ENCODE data around the gene NBEAL1.
"Not testable (repeated sequence)": the region's sequence is repeated elsewhere in the genome, so short reads cannot be mapped to it uniquely, and the experiment has no call there.

Gene NBEAL1

DNA sequence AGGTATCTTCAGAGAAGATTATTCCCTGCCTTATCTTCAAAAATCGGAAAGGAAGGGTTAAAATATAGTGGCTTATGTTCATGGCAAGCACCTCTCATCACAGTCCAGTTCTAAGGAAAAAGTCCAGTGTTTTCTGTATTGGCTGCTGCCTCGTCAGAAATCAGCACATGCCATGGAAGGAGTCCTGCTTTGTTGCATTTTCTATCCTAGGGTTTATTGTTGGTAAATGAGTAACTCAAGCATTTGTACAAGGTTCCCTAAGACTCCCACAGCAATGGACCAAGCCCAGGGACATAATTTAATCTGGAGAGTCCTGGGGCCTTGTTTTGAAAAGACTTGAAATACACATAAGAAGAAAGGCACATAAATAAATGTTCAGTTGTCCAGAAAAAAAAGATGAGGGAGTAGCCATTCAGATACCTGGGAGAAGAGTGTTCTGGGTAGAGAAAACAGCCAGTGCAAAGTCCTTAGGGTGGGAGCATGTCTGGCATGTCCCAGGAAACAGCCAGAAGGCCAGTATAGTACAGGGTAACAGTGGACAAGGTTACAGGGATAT, 26.4 kb downstream of the NBEAL1 start:
- DNase-seq: no peak

DNA sequence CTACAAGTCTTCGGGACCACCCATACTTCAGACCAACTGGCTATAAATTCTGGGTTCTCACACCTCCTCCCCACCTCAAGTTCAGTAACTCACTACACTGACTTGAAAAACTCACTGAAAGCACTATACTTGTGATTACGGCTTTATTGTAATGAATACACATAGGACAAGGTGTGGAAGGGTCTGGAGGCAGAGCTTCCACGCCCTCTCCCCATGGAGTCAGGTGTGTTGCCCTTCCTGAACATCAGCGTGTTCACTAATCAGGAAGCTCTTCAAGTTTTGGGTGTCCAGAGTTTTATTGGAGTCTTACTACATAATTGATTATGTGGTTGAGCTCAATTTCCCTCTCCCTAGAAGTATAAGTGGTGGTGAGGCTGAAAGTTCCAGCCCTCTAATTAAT, 27.5 kb downstream of the NBEAL1 start:
- DNase-seq: no peak

DNA sequence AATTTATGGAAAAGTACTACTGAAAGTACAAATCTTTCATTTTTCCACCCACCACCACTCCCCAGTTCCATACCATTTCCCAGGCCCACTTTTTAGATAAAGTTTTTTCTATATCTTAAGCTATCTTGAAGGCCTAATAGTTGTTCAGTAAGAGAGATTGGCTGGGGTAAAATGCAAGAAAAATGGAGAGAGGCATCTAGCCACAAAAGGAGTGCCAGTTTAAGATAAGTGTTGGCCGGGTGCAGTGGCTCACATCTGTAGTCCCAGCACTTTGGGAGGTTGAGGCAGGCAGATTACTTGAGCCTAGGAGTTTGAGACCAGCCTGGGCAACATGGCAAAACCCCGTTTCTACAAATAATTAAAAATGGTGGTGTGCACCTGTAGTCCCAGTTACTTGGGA, 28.6 kb downstream of the NBEAL1 start:
- no peak for DNase-seq

DNA sequence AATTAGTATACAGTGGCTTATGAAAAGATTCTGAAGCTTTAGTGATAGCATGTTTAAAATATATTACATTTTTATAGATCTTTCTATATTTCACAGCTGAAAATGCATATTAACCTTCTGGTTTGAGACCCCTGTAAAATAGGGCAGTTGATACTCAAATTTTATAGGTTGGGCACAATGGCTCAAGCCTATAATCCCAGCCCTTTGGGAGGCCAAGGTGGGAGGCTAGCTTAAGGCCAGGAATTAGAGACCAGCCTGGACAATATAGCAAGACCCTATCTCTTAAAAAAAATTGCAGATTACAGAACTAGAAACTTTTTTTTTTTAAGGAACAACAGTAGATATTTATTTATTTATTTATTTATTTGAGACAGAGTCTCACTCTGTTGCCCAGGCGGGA, 31.2 kb downstream of the NBEAL1 start:
- DNase-seq: no peak

DNA sequence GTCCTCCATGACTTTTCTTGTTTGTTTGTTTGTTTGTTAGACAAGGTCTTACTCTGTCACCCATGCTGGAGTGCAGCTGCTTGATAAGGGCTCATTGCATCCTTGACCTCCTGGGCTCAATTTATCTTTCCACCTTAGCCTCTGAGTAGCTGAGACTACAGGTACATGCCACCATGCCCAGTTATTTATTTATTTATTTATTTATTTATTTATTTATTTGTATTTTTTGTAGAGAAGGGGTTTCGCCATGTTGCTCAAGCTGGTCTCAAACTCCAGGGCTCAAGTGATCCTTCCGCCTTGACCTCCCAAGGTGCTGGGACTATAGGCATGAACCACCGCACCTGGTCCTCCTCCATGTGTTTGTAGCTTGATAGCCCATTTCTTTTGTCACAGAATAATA, 37.9 kb downstream of the NBEAL1 start:
- no peak for DNase-seq

DNA sequence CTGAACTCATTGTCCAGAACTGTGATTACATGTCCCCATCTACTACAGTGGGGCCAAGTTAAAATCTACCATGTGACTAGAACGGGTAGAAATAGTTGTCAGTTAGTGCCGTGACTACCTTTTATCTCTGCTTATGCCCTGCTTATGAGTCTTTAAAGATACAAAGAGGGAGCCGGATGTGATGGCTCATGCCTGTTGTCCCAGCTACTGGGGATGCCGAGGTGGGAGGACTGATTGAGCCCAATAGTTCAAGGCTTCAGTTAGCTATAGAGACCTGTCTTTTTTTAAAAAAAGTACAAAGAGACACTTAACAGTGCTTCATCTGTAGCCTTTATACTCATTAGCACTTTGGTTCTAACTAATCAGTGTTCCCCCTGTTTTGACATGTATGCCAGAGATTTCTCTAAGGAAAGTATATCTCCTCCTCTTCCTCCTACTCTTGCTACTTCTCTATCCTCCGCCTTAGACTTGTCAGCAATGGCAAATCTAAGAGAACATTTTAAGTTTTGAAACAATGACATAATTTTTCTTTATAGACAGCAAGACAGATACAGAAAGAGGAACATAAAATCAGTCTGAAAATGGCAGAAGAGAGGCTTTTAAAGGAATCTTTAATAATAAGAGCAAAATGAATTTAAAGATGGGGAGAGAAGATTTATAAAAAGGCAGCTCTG, 45.0 kb downstream of the NBEAL1 start:
- DNase-seq: no peak

DNA sequence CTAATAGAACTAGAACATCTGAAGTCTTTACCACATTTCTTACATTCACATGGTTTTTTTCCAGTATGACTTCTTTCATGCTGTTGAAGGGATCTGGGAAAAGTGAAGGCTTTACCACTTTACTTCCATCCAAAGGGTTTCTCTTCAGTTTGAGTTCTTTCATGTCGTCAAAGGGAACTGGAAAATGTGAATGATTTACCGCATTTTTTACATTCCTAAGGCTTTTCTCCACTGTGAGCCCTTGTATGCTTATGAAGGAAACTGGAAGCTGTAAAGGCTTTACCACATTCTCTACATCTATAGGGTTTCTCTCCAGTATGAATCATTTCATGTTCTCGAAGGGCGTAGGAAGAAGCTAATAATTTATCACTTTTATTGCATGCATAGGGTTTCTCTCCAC, 46.7 kb downstream of the NBEAL1 start:
- DNase-seq: no peak

DNA sequence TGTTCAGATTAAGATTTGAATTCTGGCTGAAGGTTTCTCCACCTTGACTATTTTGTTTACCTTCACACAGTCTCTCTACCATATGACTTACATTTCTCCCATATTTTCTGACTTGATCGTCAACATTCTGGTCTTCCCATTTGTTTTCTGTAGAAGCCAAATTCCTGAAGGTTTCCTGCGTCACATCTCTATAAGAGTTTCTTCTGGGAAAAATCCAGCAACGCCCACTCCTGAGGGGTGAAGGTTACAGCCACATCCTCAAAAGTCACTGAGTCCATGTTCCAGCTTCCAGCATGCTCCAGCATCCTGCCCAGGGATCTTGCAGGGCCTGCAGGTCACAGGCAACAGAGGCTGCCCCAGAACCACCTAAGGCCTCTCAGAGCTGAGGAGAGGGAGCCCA, 47.5 kb downstream of the NBEAL1 start:
- no peak for DNase-seq

DNA sequence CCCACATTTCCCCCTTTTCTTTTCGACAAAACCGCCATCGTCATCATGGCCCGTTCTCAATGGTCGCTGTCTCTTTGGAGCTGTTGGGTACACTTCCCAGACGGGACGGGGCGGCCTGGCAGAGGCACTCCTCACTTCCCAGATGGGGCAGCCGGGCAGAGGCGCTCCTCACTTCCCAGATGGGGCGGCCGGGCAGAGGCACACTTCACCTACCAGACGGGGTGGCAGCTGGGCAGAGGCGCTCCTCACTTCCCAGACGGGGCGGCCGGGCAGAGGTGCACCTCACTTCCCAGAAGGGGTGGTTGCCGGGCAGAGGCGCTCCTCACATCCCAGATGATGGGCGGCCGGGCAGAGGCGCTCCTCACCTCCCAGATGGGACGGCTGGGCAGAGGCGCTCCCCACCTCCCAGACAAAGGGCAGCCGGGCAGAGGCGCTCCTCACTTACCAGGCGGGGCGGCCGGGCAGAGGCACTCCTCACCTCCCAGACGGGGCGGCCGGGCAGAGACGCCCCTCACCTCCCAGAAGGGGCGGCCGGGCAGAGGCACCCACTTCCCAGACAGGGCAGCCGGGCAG, 51.9 kb downstream of the NBEAL1 start:
- DNase-seq: not testable (repeated sequence)

DNA sequence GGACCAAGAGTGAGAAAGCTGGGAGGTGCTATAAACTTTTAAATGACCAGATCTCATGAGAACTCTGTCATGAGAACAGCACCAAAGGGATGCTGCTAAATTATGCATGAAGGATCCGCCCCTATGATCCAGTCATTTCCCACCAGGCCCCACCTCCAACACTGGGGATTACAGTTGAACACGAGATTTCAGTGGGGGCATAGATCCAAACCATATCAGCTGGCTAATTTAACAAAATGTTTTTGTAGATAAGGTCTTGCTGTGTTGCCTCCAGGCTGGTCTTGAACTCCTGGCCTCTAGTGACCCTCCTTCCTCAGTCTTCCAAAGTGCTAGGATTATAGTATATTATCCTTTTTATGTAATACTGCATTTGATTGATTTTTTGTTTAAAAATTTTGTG, 56.0 kb downstream of the NBEAL1 start:
- DNase-seq: no peak

DNA sequence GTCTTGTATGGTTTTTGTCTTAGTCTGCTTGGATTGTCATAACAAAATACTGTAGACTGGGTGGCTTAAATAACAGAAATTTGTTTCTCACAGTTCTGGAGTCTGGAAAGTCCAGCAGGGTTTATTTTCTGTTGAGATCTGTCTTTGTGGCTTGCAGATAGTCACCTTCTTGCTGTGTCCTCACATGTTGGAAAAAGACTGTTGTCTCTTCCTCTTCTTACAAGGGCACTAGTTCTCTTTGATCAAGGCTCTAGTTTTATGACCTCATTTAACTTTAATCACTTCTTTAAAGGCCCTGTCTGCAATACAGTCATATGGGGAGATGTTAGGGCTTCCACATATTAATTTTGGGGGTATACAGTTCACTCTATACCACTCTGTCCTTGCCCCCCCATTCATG, 56.5 kb downstream of the NBEAL1 start:
- DNase-seq: no peak

DNA sequence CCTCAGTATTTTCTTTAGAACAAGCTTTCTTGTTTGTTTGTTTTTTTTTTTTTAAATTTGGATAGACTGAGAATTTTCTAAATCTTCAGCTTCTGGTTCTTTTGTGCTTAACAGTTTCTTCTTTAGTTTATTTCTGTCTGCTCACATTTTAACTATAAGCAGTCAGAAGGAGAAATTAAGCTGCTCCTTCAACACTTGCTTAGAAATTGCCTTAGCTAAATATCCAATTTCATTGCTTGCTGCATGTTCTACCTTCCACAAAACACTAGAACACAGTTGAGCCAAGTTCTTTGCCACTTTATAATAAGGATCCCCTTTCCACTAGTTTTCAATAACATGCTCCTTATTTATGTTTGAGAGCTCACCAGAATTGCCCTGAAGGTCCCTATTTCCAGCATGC, 57.7 kb downstream of the NBEAL1 start:
- no peak for DNase-seq

DNA sequence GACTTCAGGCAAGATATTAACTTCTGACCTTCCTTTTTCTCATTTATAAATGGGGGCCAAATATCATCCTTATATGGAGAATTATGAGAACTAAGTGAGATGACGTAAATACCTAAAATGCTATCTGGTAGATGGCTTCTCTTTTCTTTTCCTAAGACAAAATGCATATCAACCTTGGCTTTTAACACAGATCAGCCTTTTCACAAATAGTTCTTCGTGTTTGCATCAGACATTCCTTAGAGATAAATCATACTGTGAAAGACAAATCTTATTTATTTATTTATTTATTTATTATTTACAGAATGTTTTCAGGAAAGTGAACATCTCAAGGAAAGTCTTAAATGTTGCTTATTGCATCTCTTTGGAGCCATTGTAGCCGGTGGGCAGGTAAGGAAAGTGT, 62.8 kb downstream of the NBEAL1 start:
- no peak for DNase-seq

DNA sequence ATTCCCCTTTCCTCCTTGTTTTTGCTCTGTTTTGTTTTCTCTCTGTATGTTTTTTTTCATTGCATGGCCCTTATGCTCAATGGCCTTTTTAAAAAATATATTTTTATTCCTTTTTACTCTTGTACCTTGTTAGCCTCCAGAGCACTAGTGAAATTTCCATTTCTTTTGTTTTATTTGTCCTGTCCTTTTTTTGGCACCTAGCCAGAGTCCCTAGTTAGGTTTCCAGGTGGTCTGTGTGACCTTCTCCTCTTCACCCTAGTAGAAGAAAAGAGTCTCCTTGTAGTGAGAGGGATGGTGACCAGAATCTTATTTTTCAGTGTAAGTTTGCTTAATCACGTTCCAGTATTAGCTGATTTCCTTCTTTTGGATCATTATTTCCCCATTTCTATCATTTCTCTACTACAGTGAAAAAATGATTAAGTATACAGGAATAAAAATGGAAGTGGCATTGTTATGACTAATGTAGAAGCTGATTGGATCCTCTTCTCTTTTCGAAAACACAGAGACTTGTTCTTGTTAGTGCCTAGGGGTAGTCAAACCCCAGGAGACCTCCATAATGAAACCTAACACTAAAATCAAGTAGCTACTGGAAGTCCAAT, 65.9 kb downstream of the NBEAL1 start:
- no peak for DNase-seq

DNA sequence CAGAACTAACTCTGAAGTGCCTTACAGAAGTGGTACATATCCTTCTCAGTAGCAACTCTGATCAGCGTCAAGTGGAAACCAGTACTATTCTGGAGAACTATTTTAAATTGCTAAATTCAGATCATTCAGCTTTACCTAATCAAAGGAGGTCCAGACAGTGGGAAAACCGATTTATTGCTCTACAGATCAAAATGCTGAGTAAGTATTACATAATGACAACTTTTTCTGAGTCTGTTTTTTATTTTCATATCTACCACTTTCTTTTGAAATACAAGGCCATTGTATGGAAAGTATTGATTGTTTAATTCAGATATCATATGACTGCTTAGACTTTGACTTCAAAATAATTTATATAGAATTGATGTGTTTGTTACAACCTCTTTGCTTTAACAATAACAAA, 68.7 kb downstream of the NBEAL1 start:
- no peak for DNase-seq

DNA sequence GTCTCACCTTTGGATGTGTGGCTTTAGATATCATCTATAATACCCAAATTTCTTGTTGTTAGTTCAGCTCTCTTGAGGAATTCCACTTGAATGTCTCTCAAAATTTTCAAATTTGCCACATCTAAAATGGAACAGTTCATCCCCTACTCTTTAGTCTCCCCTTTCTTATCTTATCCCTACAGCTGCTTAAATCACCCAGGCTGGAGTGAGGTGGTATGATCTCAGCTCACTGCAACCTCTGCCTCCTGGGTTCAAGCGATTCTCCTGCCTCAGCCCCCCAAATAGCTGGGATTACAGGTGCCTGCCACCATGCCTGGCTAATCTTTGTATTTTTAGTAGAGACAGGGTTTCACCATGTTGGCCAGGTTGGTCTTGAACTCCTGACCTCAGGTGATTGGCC, 71.7 kb downstream of the NBEAL1 start:
- not testable (repeated sequence) for DNase-seq

DNA sequence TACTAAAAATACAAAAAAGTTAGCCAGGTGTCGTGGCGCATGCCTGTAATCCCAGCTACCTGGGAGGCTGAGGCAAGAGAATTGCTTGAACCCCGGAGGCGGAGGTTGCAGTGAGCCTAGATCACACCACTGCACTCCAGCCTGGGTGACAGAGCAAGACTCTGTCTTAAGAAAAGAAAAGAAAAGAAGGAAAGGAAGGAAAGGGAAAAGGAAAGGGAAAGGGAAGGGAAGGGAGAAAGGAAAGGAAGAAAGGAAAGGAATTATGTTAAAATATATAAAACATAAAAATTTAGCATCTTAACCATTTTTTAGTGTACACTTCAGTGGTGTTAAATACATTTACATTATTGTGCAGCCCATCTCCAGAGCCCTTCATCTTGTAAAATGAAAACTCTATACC, 76.0 kb downstream of the NBEAL1 start:
- DNase-seq: not testable (repeated sequence)

DNA sequence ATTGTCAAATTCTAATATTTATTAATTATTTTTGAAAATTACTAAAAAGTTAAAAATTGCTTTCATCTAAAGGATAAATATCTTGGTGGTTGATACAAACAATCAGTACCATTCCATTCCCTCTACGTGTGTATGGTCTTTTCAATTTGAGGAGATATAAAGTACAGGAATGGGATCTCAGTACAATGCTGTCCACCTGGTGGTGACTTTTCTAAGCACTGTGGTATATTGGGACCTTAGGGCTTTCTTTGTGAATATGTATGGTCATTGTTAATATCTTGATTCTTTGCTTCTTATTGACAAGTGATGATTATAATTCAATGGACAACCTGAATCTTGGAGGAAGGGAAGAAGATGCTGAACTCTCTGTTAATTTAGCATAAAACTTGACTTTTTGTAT, 83.1 kb downstream of the NBEAL1 start:
- DNase-seq: no peak

DNA sequence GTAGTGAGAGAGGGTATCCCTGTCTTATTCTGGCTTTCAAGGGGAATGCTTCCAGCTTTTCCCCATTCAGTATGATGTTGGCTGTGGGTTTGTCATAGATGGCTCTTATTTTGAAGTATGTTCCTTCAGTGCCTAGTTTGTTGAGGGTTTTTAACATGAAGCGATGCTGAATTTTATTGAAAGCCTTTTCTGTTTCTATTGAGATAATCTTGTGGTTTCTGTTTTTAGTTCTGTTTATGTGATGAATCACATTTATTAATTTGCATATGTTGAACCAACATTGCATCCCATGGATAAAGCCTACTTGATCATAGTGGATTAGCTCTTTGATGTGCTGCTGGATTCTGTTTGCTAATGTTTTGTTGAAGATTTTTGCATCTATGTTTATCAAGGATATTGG, 87.7 kb downstream of the NBEAL1 start:
- not testable (repeated sequence) for DNase-seq

DNA sequence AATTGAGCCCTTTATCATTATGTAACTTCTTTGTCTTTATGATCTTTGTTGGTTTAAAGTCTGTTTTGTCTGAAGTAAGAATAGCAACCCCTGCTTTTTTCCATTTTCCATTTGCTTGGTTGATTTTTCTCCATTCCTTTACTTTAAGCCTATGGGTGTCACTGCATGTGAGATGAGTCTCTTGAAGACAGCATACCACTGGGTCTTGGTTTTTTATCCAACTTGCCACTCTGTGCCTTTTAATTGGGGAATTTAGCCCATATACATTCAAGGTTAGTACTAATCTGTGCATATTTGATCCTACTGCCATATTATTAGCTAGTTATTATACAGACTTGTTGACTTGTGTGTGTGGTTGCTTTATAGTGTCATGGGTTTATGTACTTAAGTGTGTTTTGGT, 89.6 kb downstream of the NBEAL1 start:
- DNase-seq: no peak

DNA sequence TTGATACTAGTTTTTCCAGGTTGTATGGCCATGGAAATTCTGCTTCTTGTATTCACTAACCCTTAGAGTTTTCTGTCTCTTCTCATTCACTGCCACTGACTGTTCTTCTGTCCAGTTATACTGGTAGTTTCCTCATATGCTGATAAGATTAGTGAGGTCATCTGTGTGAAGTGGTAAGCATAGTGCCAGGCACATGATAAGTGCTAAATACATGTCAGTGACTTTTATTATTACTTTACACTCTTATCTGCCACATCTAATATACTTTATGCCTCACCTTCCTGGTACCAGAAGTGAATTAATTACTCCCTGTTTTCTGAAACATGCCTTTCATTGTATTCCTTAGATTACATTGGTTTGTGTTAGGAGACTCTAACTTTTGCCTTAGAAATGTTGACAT, 91.3 kb downstream of the NBEAL1 start:
- DNase-seq: no peak

DNA sequence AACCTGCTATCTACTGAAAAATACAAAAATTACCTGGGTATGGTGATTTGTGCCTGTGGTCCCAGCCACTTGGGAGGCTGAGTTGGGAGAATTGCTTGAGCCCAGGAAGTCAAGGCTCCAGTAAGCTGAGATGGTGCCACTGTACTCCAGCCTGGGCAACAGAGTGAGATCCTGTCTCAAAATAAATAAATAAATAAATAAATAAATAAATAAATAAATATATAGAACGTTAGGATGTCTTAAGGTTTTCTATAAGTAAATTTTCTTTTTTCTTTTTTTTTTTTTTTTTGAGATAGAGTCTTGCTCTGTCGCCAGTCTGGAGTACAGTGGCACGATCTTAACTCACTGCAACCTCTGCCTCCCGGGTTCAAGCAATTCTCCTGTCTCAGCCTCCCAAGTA, 95.8 kb downstream of the NBEAL1 start:
- DNase-seq: not testable (repeated sequence)

DNA sequence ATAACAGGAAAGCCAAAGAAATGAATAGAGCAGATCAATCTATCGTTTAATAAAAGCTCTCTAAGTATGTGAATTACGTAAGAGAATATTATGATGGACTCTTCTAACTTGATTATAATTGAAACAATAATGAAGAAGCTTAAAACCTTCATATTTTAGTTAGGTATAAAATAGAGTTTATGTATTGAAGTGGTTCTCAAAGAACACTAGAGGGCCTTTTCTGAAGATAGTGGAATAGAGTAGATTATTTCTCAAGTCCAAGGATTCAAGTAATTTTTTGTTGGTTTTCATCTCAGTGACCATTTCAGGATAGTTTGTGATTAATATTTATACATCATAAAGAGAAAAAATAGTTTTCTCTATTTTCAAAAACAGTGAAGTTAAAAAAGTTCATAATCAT, 97.7 kb downstream of the NBEAL1 start:
- DNase-seq: no peak

DNA sequence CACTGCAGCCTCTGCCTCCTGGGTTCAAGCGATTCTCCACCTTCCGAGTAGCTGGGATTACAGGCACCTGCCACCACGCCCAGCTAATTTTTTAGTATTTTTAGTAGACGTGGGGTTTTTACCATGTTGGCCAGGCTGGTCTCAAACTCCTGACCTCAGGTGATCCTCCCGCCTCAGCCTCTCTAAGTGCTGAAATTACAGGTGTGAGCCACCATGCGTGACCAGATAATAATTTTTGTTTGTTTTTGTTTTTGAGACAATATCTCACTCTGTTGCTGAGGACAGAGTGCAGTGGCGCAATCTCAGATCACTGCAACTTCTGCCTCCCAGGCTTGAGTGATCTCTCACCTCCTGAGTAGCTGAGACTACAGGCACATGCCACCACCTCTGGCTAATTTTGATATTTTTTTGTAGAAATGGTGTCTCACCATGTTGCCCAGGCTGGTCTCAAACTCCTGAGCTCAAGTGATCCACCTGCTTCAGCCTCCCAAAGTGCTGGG, 100.6 kb downstream of the NBEAL1 start:
- DNase-seq: not testable (repeated sequence)

Measured in stimulated activated CD4-positive, alpha-beta T cell treated with anti-CD3 and anti-CD28 coated beads, Interleukin-4, amount 100 ng/mL, for 4 hours (primary cell).